Endothelial cell of umbilical vein (primary cell): Measurements from ENCODE around the gene KLK8. TPM values are rescaled to one million over a fixed set of nuclear protein-coding genes. Genes with fewer than 3 reads are reported as not detected.

Experiments used
- BruUV-seq: library from RNA; stranded (reverse); fragments of 400-500 nt; replicated peaks from 2 replicates; lab custom pipeline; 2021; lab: Mats Ljungman, UMichigan
- CTCF ChIA-PET: fragments of 300-600, 350-600 bp; sonication (Branson Sonifier 250); formaldehyde crosslinking; loops from one replicate; lab custom pipeline; 2021; ENCODE audit warnings: antibody characterized with exemption, inconsistent platforms; lab: Charles Lee
- POLR2A ChIA-PET: fragments of 300-600, 350-600 bp; sonication (Branson Sonifier 250); formaldehyde crosslinking; loops from one replicate; lab custom pipeline; 2021; ENCODE audit warnings: antibody characterized with exemption, inconsistent platforms; lab: Charles Lee
- DNase-seq: peaks from one replicate; pipeline ENCODE4 v3.0.0-alpha.2; 2011; ENCODE audit warnings: low read depth, low spot score
- FAIRE-seq: peaks from 2 replicates; lab custom pipeline; 2011; peaks lifted over from hg19 to GRCh38; lab: Jason Lieb, UNC
- H2AFZ ChIP-seq: 2 replicates; pipeline ENCODE4 v1.6.0; 2012; ENCODE audit warnings: low read depth, low read length, control low read depth, inconsistent platforms
- H3K27ac ChIP-seq: 2 replicates; pipeline ENCODE4 v1.5.1; 2011; ENCODE audit warnings: low read depth, mild to moderate bottlenecking, control low read depth, low read length, moderate library complexity; ENCODE audit not compliant: insufficient read depth
- H3K27me3 ChIP-seq, 2 experiments: 2 replicates each; pipeline versions ENCODE4 v1.6.0 to v1.6.1; 2011; ENCODE audit warnings: low read length in 2 of 2, mixed read lengths in 1 of 2; ENCODE audit not compliant: control insufficient read depth in 2 of 2, insufficient read depth in 2 of 2
- H3K36me3 ChIP-seq, 2 experiments: 2 replicates in 1 of 2; 3 replicates in 1 of 2; pipeline ENCODE4 v1.5.1; 2011; ENCODE audit warnings: low read length in 2 of 2, mild to moderate bottlenecking in 1 of 2, moderate library complexity in 1 of 2; ENCODE audit not compliant: control insufficient read depth in 2 of 2, insufficient read depth in 2 of 2; ENCODE audit errors: extremely low read depth in 1 of 2
- H3K4me1 ChIP-seq: 3 replicates; pipeline ENCODE4 v1.5.1; 2011; ENCODE audit warnings: mild to moderate bottlenecking, low read length; ENCODE audit not compliant: control insufficient read depth, insufficient read depth; ENCODE audit errors: extremely low read depth
- H3K4me2 ChIP-seq: 2 replicates; pipeline ENCODE4 v1.6.1; 2011; ENCODE audit warnings: low read length, control low read depth, mixed read lengths; ENCODE audit not compliant: insufficient read depth
- H3K4me3 ChIP-seq, 3 experiments: fragments of 200-600 bp in 1 of 3; sonication (generic), shearing (Covaris generic) in 1 of 3; replicated peaks in 1 of 3; 2 replicates each; pipeline ENCODE4 v1.5.1; 2011 to 2016; ENCODE audit warnings: control low read depth in 3 of 3, low read length in 3 of 3, mild to moderate bottlenecking in 2 of 3, inconsistent platforms in 1 of 3, low read depth in 1 of 3, moderate library complexity in 1 of 3; ENCODE audit not compliant: insufficient read depth in 1 of 3
- H3K79me2 ChIP-seq: 2 replicates; pipeline ENCODE4 v1.6.0; 2012; ENCODE audit warnings: low read length, inconsistent platforms; ENCODE audit not compliant: control insufficient read depth, insufficient read depth
- H3K9ac ChIP-seq: replicated peaks from 2 replicates; pipeline ENCODE3; 2011; ENCODE audit warnings: low read length, control low read depth; ENCODE audit not compliant: insufficient read depth; ENCODE audit errors: extremely low read depth
- H3K9me1 ChIP-seq: replicated peaks from 3 replicates; pipeline ENCODE4 v1.6.0; 2011; ENCODE audit warnings: mild to moderate bottlenecking, low read length; ENCODE audit not compliant: control insufficient read depth, insufficient read depth; ENCODE audit errors: extremely low read depth
- H3K9me3 ChIP-seq: replicated peaks from 2 replicates; pipeline ENCODE4 v1.5.1; 2012; ENCODE audit warnings: low read length, inconsistent platforms; ENCODE audit not compliant: control insufficient read depth, insufficient read depth
- H4K20me1 ChIP-seq: replicated peaks from 2 replicates; pipeline ENCODE3; 2011; ENCODE audit warnings: mild to moderate bottlenecking, low read length; ENCODE audit not compliant: control insufficient read depth, insufficient read depth; ENCODE audit errors: extremely low read depth
- EZH2 ChIP-seq: IDR thresholded peaks from 2 replicates; pipeline ENCODE4 v1.6.1; 2012; ENCODE audit warnings: borderline replicate concordance, low read depth, mild to moderate bottlenecking, moderate library complexity, low read length, inconsistent platforms; ENCODE audit not compliant: severe bottlenecking
- FOS ChIP-seq: IDR thresholded peaks from 2 replicates; pipeline ENCODE4 v1.6.1; 2011; ENCODE audit warnings: mild to moderate bottlenecking, low read length, moderate library complexity, borderline replicate concordance; ENCODE audit not compliant: insufficient read depth
- GATA2 ChIP-seq: IDR thresholded peaks from 2 replicates; pipeline ENCODE4 v1.7.0; 2011; ENCODE audit warnings: low read depth, mild to moderate bottlenecking, moderate library complexity, mixed read lengths, low read length; ENCODE audit not compliant: insufficient read length, insufficient read depth
- JUN ChIP-seq: IDR thresholded peaks from 2 replicates; pipeline ENCODE4 v1.6.1; 2011; ENCODE audit warnings: borderline replicate concordance, low read depth; ENCODE audit not compliant: insufficient read length, insufficient read depth
- MYC ChIP-seq: IDR thresholded peaks from one replicate; pipeline ENCODE4 v1.6.1; 2011; ENCODE audit warnings: mild to moderate bottlenecking, low read depth, low read length
- POLR2A ChIP-seq: IDR thresholded peaks from 2 replicates; pipeline ENCODE4 v1.6.1; 2012; ENCODE audit warnings: low read depth, mild to moderate bottlenecking, control low read depth, low read length
- POLR2AphosphoS5 ChIP-seq: IDR thresholded peaks from 2 replicates; pipeline ENCODE4 v1.6.1; 2012; ENCODE audit warnings: low read depth, mild to moderate bottlenecking, control low read depth, low read length, moderate library complexity; ENCODE audit not compliant: insufficient read depth
- dilution Hi-C: fragments of 300-500 bp; cut with MboI; formaldehyde crosslinking; loops from one replicate; pipeline ENCODE4 v1.15.0; 2019; ENCODE audit warnings: low sequenced_read_pairs; ENCODE audit not compliant: extremely low pct_ligation_motif_present
- intact Hi-C: fragments of 100-400 bp; cut with micrococcal nuclease; formaldehyde crosslinking; loops from one replicate; pipeline ENCODE4 v1.10.0; 2022
- polyA plus RNA-seq, 4 experiments: library from polyadenylated mRNA; depleted of rRNA in 3 of 4; stranded (reverse) in 3 of 4; unstranded in 1 of 4; fragments of >200 nt; gene quantifications; 2 replicates each; pipeline versions ENCODE4 v1.2.1 to v1.2.3, GENCODE V29; 2011 to 2012; ENCODE audit warnings: missing spikeins in 1 of 4
- total RNA-seq: library from RNA; stranded (reverse); gene quantifications from 2 replicates; pipeline ENCODE4 v1.2.3, GENCODE V29; 2021
- TF ChIP-seq, protein P1 (sequence below), 2 donors: IDR thresholded peaks; 1 replicate in 1 of 2; 2 replicates in 1 of 2; pipeline ENCODE4 v1.5.1; 2011; ENCODE audit warnings: low read length in 2 of 2, mild to moderate bottlenecking in 2 of 2, moderate library complexity in 2 of 2, control low read depth in 1 of 2, inconsistent platforms in 1 of 2, low read depth in 1 of 2; ENCODE audit not compliant: insufficient read depth in 1 of 2; ENCODE audit errors: extremely low read depth in 1 of 2
- TF ChIP-seq, protein P2 (sequence below): IDR thresholded peaks from 2 replicates; pipeline ENCODE4 v1.6.1; 2011; ENCODE audit not compliant: insufficient read depth, insufficient read length

Gene KLK8
- total and polyA plus RNA-seq, 2 donors (not counting 3 experiments of a cell fraction or from before 2014, with no cell fraction given): not detected

DNA sequence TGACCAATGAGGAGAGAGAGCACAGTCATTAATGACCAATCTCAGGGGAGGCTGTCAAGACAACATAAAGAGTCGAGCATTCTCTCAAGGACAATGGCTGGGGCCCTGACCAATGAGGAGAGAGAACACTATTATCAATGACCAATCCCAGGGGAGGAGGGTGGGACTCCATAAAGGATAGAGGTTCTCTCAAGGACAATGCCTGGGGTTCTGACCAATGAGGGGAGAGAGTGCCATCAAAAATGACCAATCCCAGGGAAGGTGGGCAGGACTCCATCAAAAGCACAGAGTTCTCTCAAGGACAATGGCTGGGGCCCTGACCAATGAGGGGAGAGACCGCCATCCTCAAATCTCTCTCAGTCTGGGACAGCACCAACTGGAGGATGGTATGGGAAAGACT is 28.3 kb upstream of the KLK8 start:
- no peak for DNase-seq
- no TSS peak for BruUV-seq
- Histone ChIP-seq H3K9me1 (no peaks in the 10 kb centered on the region), H3K27ac (no peak overlapping the region), H3K79me2 (no peaks in the 10 kb centered on the region), H3K9ac (no peak overlapping the region), H3K36me3 (no peaks in the 10 kb centered on the region), H3K4me2 (no peak overlapping the region), H3K27me3 (no peaks in the 10 kb centered on the region), H3K4me1 (no peaks in the 10 kb centered on the region), H4K20me1 (no peaks in the 10 kb centered on the region), H3K4me3 (no peak overlapping the region), H2AFZ (no peak overlapping the region), H3K9me3 (no peaks in the 10 kb centered on the region)
- ChIA-PET POLR2A (no interaction called here), CTCF (interaction anchor here (0.9 kb wide), 1 partner anchor 9 kb away, joined by 3 read pairs; no protein-coding TSS in a partner anchor)
- intact Hi-C loops (no loop called here), dilution Hi-C loops (no loop called here)
- TF ChIP-seq FOS (no peak), JUN (no peak), EZH2 (no peak), POLR2A (no peak), GATA2 (no peak), POLR2AphosphoS5 (no peak), MYC (no peak)
- TF ChIP-seq, protein P1, sequence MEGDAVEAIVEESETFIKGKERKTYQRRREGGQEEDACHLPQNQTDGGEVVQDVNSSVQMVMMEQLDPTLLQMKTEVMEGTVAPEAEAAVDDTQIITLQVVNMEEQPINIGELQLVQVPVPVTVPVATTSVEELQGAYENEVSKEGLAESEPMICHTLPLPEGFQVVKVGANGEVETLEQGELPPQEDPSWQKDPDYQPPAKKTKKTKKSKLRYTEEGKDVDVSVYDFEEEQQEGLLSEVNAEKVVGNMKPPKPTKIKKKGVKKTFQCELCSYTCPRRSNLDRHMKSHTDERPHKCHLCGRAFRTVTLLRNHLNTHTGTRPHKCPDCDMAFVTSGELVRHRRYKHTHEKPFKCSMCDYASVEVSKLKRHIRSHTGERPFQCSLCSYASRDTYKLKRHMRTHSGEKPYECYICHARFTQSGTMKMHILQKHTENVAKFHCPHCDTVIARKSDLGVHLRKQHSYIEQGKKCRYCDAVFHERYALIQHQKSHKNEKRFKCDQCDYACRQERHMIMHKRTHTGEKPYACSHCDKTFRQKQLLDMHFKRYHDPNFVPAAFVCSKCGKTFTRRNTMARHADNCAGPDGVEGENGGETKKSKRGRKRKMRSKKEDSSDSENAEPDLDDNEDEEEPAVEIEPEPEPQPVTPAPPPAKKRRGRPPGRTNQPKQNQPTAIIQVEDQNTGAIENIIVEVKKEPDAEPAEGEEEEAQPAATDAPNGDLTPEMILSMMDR (IDR thresholded peaks at IDR 0.05; ENCODE audit: extremely low read depth in 1 of 2, insufficient read depth in 1 of 2, low read depth in 1 of 2, low read length in 2 of 2): no peak
- TF ChIP-seq, protein P2, sequence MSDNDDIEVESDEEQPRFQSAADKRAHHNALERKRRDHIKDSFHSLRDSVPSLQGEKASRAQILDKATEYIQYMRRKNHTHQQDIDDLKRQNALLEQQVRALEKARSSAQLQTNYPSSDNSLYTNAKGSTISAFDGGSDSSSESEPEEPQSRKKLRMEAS: no peak
- no peak for FAIRE-seq
